Neural crest cell (in vitro differentiated cells): ENCODE measurements around the gene TP63. TPM values are rescaled to one million over a fixed set of nuclear protein-coding genes. Genes with fewer than 3 reads are reported as not detected.

Source experiments
- DNase-seq: peaks from one replicate; pipeline ENCODE4 v3.0.0; 2021; ENCODE audit warnings: low read depth, mixed read lengths, low spot score
- H3K27ac Mint-ChIP-seq: one replicate; pipeline ENCODE4 v1.8.0; 2021; ENCODE audit warnings: mild to moderate bottlenecking, mixed read lengths; ENCODE audit not compliant: unreplicated experiment
- H3K27me3 Mint-ChIP-seq: 2 replicates; pipeline ENCODE4 v1.8.0; 2021; ENCODE audit warnings: low read depth, mild to moderate bottlenecking, mixed read lengths
- H3K36me3 Mint-ChIP-seq: 2 replicates; pipeline ENCODE4 v1.8.0; 2021; ENCODE audit warnings: low read depth, mild to moderate bottlenecking, mixed read lengths
- H3K4me1 Mint-ChIP-seq: 2 replicates; pipeline ENCODE4 v1.8.0; 2021; ENCODE audit warnings: mixed read lengths
- H3K4me3 Mint-ChIP-seq: one replicate; pipeline ENCODE4 v1.8.0; 2021; ENCODE audit warnings: mild to moderate bottlenecking, mixed read lengths
- H3K9me3 Mint-ChIP-seq: 2 replicates; pipeline ENCODE4 v1.8.0; 2021; ENCODE audit warnings: mixed read lengths
- CTCF ChIP-seq: fragments of 200-600 bp; sonication (generic); conservative IDR thresholded peaks from 2 replicates; pipeline ENCODE4 v1.5.0; 2021; ENCODE audit warnings: antibody characterized with exemption, mild to moderate bottlenecking
- total RNA-seq: library from RNA; stranded (reverse); gene quantifications from 2 replicates; pipeline ENCODE4 v1.2.1, GENCODE V29; 2021

The TP63 gene
- total RNA-seq, 1 donor from 2014 or later: 0.21 TPM

DNA sequence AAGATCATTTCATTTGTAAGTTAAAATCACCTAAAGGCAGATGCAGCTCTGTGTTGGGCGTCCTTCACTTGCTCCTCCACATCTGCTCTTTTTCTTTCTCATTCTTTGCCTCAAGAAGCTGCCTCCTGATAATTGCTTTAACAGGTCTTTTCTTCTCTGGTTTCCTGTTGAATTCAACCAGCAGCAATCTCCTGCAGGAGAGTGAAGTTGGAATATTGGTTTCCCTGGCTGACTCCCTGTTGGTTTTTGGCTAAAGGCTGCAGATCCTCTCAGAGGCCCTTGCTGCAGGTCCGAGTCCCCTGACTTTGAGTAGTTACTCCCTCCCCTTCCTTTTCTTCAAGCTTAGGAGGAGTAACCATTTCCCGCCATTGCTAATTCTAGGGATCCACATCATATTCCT is 4.2 kb downstream of the TP63 start:
- H3K27me3 Mint-ChIP-seq: no peaks in the 10 kb centered on the region
- DNase-seq: no peak
- H3K36me3 Mint-ChIP-seq: no peaks in the 10 kb centered on the region
- H3K4me3 Mint-ChIP-seq: no peak overlapping the region
- H3K9me3 Mint-ChIP-seq: no peaks in the 10 kb centered on the region
- H3K4me1 Mint-ChIP-seq: peaks cover 6% of the 10 kb centered on the region
- no peak for TF ChIP-seq CTCF
- no peak overlapping the region for H3K27ac Mint-ChIP-seq

DNA sequence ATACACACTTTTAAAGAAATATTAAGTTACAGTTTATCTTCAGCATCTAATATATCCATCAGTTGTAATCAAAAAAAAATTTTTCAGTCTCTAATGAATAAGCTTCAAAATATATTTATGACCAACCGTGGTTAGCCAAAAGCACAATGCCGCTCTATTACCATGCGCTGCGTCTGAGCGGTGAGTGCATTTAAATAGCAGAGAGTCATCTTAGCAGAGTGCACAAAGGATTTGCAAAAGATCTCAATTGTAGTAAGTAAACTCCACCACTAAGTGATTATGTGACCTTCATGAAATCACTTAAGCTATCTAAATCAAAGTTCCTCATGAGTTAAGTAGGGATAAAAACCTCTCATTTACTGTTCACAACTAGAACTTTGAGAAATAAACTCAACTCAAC is 4.9 kb downstream of the TP63 start:
- DNase-seq: no peak
- TF ChIP-seq CTCF: no peak
- Mint-ChIP-seq H3K36me3 (no peaks in the 10 kb centered on the region), H3K27me3 (no peaks in the 10 kb centered on the region), H3K4me3 (no peak overlapping the region), H3K4me1 (peaks cover under 1% of the 10 kb centered on the region), H3K27ac (no peak overlapping the region), H3K9me3 (no peaks in the 10 kb centered on the region)

DNA sequence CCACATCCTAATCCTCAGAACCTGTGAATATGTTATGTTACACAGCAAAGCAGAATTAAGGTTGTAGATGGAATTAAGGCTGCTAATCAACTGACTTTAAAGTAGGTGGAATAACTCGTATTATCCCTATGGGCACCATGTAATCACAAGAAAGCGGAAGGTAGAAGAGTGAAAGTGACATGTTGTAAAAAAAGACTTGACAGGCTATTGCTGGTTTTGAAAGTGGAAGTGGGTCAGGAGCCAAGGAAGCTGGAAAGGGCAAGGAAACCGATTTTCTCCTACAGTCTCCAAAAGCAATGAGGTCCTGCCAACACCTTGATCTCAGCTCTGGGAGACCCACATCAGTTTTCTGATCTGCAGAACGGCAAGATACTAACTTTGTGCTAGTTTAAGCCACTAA is 6.6 kb downstream of the TP63 start:
- no peak for TF ChIP-seq CTCF
- DNase-seq: no peak
- no peak overlapping the region for H3K4me3 Mint-ChIP-seq
- no peaks in the 10 kb centered on the region for H3K4me1 Mint-ChIP-seq
- no peaks in the 10 kb centered on the region for H3K9me3 Mint-ChIP-seq
- H3K27ac Mint-ChIP-seq: no peak overlapping the region
- no peaks in the 10 kb centered on the region for H3K27me3 Mint-ChIP-seq
- no peaks in the 10 kb centered on the region for H3K36me3 Mint-ChIP-seq

DNA sequence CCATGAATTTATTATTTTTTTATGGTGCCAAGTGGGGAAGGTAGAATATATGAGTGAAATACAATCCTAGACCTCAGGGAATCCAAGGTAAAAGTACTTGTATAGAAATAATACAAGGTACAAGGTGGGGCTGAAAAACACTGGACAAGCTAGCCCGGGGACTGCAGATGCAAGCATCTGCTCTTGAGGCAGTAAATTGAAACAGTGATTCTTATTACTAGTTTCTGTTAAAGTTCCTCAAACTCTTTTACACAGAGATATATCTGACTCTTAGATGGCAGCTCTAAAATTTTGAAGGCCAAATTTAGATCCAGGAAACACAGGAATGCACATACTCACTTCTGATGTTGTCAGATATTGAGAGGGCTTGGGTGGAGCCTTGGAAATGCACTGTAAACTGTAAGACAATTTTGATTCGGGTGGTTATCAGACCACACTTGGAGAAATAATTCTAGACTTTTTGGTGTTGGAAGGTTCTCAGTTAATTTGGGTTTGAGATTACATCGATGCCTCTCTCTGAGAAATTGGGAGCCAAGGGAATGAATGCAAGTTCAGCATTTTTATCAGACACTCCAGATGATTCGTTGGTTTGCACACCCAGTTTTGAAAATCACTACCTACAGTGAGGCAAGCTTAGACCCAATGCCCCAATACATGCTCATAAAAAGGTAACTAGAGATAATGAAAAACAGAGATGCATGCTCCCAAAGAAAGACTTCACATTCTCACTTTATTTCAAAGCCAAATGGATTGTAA is 7.3 kb downstream of the TP63 start:
- H3K36me3 Mint-ChIP-seq: no peaks in the 10 kb centered on the region
- H3K4me1 Mint-ChIP-seq: no peaks in the 10 kb centered on the region
- no peak overlapping the region for H3K4me3 Mint-ChIP-seq
- DNase-seq: no peak
- no peak for TF ChIP-seq CTCF
- no peaks in the 10 kb centered on the region for H3K27me3 Mint-ChIP-seq
- H3K9me3 Mint-ChIP-seq: no peaks in the 10 kb centered on the region
- H3K27ac Mint-ChIP-seq: peak overlapping the region; percentile 19

DNA sequence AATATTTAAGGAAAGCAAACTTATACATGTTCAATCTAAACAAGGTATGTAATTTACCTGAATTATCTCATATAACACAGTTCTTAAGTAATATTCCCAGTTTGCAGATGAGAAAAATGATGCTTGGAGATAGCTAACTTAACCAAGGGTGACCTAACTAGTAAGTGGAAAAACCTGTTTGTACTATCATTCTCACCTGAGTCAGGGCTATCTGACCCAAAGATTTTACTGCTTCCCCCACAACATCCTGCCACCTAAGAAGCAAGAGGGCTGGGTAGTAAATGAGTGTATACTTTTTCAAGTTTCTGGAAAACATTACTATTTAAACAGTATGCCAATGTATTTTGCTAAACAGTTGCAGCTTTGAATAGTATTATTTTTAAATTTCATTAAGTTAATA is 10.6 kb downstream of the TP63 start:
- TF ChIP-seq CTCF: no peak
- no peaks in the 10 kb centered on the region for H3K9me3 Mint-ChIP-seq
- H3K4me3 Mint-ChIP-seq: no peak overlapping the region
- H3K36me3 Mint-ChIP-seq: no peaks in the 10 kb centered on the region
- no peaks in the 10 kb centered on the region for H3K27me3 Mint-ChIP-seq
- DNase-seq: no peak
- H3K4me1 Mint-ChIP-seq: no peaks in the 10 kb centered on the region
- no peak overlapping the region for H3K27ac Mint-ChIP-seq
